Hepatocyte (in vitro differentiated cells): ENCODE measurements around the gene SPON1. TPM values are rescaled to one million over a fixed set of nuclear protein-coding genes. Genes with fewer than 3 reads are reported as not detected.

Experiments
- DNase-seq: peaks from one replicate; pipeline ENCODE4 v3.0.0-alpha.2; 2016; ENCODE audit warnings: low spot score
- H2AFZ ChIP-seq: fragments of 200-600 bp; sonication (generic); 2 replicates; pipeline ENCODE4 v1.6.0; 2016; ENCODE audit warnings: antibody characterized with exemption, mild to moderate bottlenecking
- H3K27ac ChIP-seq: fragments of 200-600 bp; sonication (generic); 2 replicates; pipeline ENCODE4 v1.5.1; 2016; ENCODE audit warnings: mild to moderate bottlenecking
- H3K27me3 ChIP-seq: fragments of 200-600 bp; sonication (generic); 2 replicates; pipeline ENCODE4 v1.6.1; 2016
- H3K36me3 ChIP-seq: fragments of 200-600 bp; sonication (generic); replicated peaks from 2 replicates; pipeline ENCODE4 v1.5.1; 2016; ENCODE audit warnings: low read depth; ENCODE audit not compliant: insufficient read depth
- H3K4me1 ChIP-seq: fragments of 200-600 bp; sonication (generic); 2 replicates; pipeline ENCODE4 v1.5.1; 2016; ENCODE audit warnings: mild to moderate bottlenecking, moderate library complexity; ENCODE audit not compliant: insufficient read depth
- H3K4me2 ChIP-seq: fragments of 200-600 bp; sonication (generic); 2 replicates; pipeline ENCODE4 v1.6.0; 2016
- H3K4me3 ChIP-seq: fragments of 200-600 bp; sonication (generic); 2 replicates; pipeline ENCODE4 v1.5.1; 2016; ENCODE audit warnings: mild to moderate bottlenecking
- H3K79me2 ChIP-seq: fragments of 200-600 bp; sonication (generic); 2 replicates; pipeline ENCODE4 v1.6.0; 2017; ENCODE audit warnings: mild to moderate bottlenecking
- H3K9me2 ChIP-seq: fragments of 200-600 bp; sonication (generic); replicated peaks from 2 replicates; pipeline ENCODE4 v1.6.0; 2017; ENCODE audit warnings: mild to moderate bottlenecking; ENCODE audit not compliant: insufficient read depth
- H3K9me3 ChIP-seq: fragments of 200-600 bp; sonication (generic); 2 replicates; pipeline ENCODE4 v1.5.1; 2016; ENCODE audit warnings: low read depth, mild to moderate bottlenecking
- H4K20me1 ChIP-seq: fragments of 200-600 bp; sonication (generic); 2 replicates; pipeline ENCODE4 v1.6.0; 2016; ENCODE audit warnings: mild to moderate bottlenecking; ENCODE audit not compliant: insufficient read depth, poor library complexity, severe bottlenecking
- CTCF ChIP-seq: fragments of 200-600 bp; sonication (generic); IDR thresholded peaks from 2 replicates; pipeline ENCODE4 v1.5.1; 2016; ENCODE audit warnings: antibody characterized with exemption, mild to moderate bottlenecking; ENCODE audit not compliant: poor library complexity
- EZH2 ChIP-seq: fragments of 200-600 bp; sonication (generic); IDR thresholded peaks from 2 replicates; pipeline ENCODE4 v1.6.1; 2016; ENCODE audit warnings: antibody characterized with exemption, mild to moderate bottlenecking, borderline replicate concordance
- EZH2phosphoT487 ChIP-seq: fragments of 200-600 bp; sonication (generic); IDR thresholded peaks from one replicate; pipeline ENCODE4 v1.6.1; 2018; ENCODE audit warnings: antibody characterized with exemption, mild to moderate bottlenecking, low read depth, moderate library complexity; ENCODE audit not compliant: unreplicated experiment, severe bottlenecking
- WGBS: methylation state at CpG from one replicate; pipeline ENCODE4 v1.1.6; 2016; ENCODE audit warnings: low lambda C conversion rate; ENCODE audit errors: missing lambda C conversion rate; 5-methylcytosine and 5-hydroxymethylcytosine counted together
- polyA plus RNA-seq: library from polyadenylated mRNA; unstranded; fragments of >200 nt; fragmentation: Nextera tagmentation; extraction: Ambion mirVana; gene quantifications from 2 replicates; pipeline ENCODE4 v1.2.1, GENCODE V29; 2016
- total RNA-seq: library from RNA; depleted of rRNA; stranded (reverse); fragments of >200 nt; gene quantifications from 2 replicates; pipeline ENCODE4 v1.2.3, GENCODE V29; 2014

Gene SPON1
- total and polyA plus RNA-seq, 2 experiments from 2014 or later: 47.8 to 73.1 TPM

GRCh38 chr11:14185461-14185860 is 222.9 kb downstream of the SPON1 start:
- TF ChIP-seq EZH2phosphoT487 (no peak), EZH2 (no peak), CTCF (no peak)
- no peak overlapping the region for H2AFZ ChIP-seq
- H3K4me3 ChIP-seq: no peak overlapping the region
- H3K36me3 ChIP-seq: no peaks in the 10 kb centered on the region
- no peaks in the 10 kb centered on the region for H3K27me3 ChIP-seq
- no peaks in the 10 kb centered on the region for H3K4me1 ChIP-seq
- no peak overlapping the region for H3K27ac ChIP-seq
- H3K9me3 ChIP-seq: no peaks in the 10 kb centered on the region
- no peaks in the 10 kb centered on the region for H3K79me2 ChIP-seq
- no peaks in the 10 kb centered on the region for H4K20me1 ChIP-seq
- no peak for DNase-seq
- no peak overlapping the region for H3K4me2 ChIP-seq
- WGBS: 100% methylated on average over 1 of the region's 1 CpG
- H3K9me2 ChIP-seq: no peaks in the 10 kb centered on the region

DNA sequence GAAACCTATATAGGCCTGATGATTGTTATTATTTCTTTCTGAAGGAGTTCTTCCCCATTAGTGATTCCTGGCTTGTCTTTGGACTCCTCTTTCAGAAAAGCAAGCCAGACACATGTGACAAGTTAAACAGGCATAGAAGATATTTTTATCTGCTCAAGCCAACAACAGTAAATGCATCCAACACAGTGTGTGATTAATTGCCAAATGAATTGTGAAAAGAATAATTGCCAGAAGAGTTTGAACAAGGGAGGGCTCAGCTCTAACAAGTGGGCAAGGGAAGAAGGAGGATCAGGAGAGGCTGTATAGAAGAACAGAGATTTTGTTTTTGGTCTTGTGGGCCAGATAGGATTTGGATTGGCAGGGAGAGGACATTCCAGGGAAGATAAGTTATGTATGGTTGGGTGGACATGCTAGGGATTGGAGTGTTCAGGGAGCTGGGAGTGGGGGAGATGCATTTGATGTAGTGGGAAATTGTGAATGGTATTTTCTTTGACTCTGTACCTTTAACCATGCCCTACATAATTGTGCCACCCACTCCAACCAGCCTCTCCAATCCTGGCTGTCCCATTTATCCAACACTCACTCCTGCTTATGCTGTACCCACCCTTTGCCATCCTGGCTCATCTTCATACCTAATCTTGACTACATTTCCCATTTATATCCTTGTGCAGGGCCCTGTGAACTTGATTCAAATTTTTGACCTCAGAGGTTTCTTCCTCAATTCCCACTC is 223.7 kb downstream of the SPON1 start:
- no peak for TF ChIP-seq CTCF
- no peak for TF ChIP-seq EZH2phosphoT487
- no peak for TF ChIP-seq EZH2
- Histone ChIP-seq H4K20me1 (no peaks in the 10 kb centered on the region), H3K9me2 (no peaks in the 10 kb centered on the region), H3K4me3 (no peak overlapping the region), H3K79me2 (no peaks in the 10 kb centered on the region), H3K4me2 (no peak overlapping the region), H2AFZ (no peak overlapping the region), H3K27ac (no peak overlapping the region), H3K36me3 (no peaks in the 10 kb centered on the region), H3K4me1 (no peaks in the 10 kb centered on the region), H3K9me3 (no peaks in the 10 kb centered on the region), H3K27me3 (no peaks in the 10 kb centered on the region)
- DNase-seq: no peak

- no peaks in the 10 kb centered on the region for H3K36me3 ChIP-seq
- no peak for TF ChIP-seq EZH2phosphoT487
- no peak for TF ChIP-seq EZH2
- TF ChIP-seq CTCF: no peak
- H3K9me2 ChIP-seq: no peaks in the 10 kb centered on the region
- no peaks in the 10 kb centered on the region for H3K4me1 ChIP-seq
- no peaks in the 10 kb centered on the region for H3K79me2 ChIP-seq
- no peaks in the 10 kb centered on the region for H3K27me3 ChIP-seq
- DNase-seq: no peak
- no peaks in the 10 kb centered on the region for H4K20me1 ChIP-seq
- no peak overlapping the region for H3K4me3 ChIP-seq
- no peaks in the 10 kb centered on the region for H3K9me3 ChIP-seq
- no peak overlapping the region for H2AFZ ChIP-seq
- WGBS: 84% methylated on average over 3 of the region's 3 CpGs
- H3K4me2 ChIP-seq: no peak overlapping the region
- no peak overlapping the region for H3K27ac ChIP-seq
Measured at GRCh38 chr11:14189874-14190273, 227.4 kb downstream of the SPON1 start.
